GM23338 (cell line): ENCODE data around the gene SUGCT. TPM values are rescaled to one million over a fixed set of nuclear protein-coding genes. Genes with fewer than 3 reads are reported as not detected.

ENCODE experiments used
- ATAC-seq: fragments of 200-7000 bp; cut with Tn5 transposase; 3 replicates; pipeline ENCODE4 v1.9.1; 2020
- DNase-seq: peaks from one replicate; pipeline ENCODE4 v3.0.0-alpha.2; 2015; ENCODE audit warnings: low spot score
- H2AFZ ChIP-seq: fragments of 200-600 bp; sonication (generic); 2 replicates; pipeline ENCODE4 v1.8.0; 2016; ENCODE audit warnings: antibody characterized with exemption, mild to moderate bottlenecking, moderate library complexity
- H3F3A ChIP-seq: fragments of 200-600 bp; sonication (generic); replicated peaks from 2 replicates; pipeline ENCODE4 v1.8.0; 2017; ENCODE audit warnings: antibody characterized with exemption, mixed run types, low read depth
- H3K27ac ChIP-seq: fragments of 200-600 bp; sonication (generic); 2 replicates; pipeline ENCODE4 v1.6.1; 2016; ENCODE audit warnings: low read depth
- H3K27me3 ChIP-seq: fragments of 200-600 bp; sonication (generic); 2 replicates; pipeline ENCODE4 v1.8.0; 2016; ENCODE audit warnings: mild to moderate bottlenecking, mixed run types, moderate library complexity; ENCODE audit not compliant: insufficient read depth
- H3K36me3 ChIP-seq: fragments of 200-600 bp; sonication (generic); 2 replicates; pipeline ENCODE4 v1.8.0; 2016; ENCODE audit warnings: mild to moderate bottlenecking; ENCODE audit not compliant: insufficient read depth
- H3K4me1 ChIP-seq: fragments of 200-600 bp; sonication (generic); 2 replicates; pipeline ENCODE4 v1.8.0; 2016; ENCODE audit warnings: mild to moderate bottlenecking, moderate library complexity; ENCODE audit not compliant: insufficient read depth
- H3K4me2 ChIP-seq: fragments of 200-600 bp; sonication (generic); 2 replicates; pipeline ENCODE4 v1.7.1; 2017; ENCODE audit warnings: mixed run types
- H3K4me3 ChIP-seq: fragments of 200-600 bp; sonication (generic); 2 replicates; pipeline ENCODE4 v1.6.1; 2016; ENCODE audit warnings: mixed run types
- H3K79me2 ChIP-seq: fragments of 200-600 bp; sonication (generic); replicated peaks from 2 replicates; pipeline ENCODE4 v1.8.0; 2017; ENCODE audit warnings: mild to moderate bottlenecking; ENCODE audit not compliant: insufficient read depth
- H3K9me2 ChIP-seq: fragments of 200-600 bp; sonication (generic); 2 replicates; pipeline ENCODE4 v1.8.0; 2017; ENCODE audit not compliant: insufficient read depth
- H4K20me1 ChIP-seq: fragments of 200-600 bp; sonication (generic); replicated peaks from 2 replicates; pipeline ENCODE4 v1.8.0; 2017; ENCODE audit warnings: mild to moderate bottlenecking; ENCODE audit not compliant: insufficient read depth
- H3K27ac Mint-ChIP-seq: 2 replicates; pipeline ENCODE4 v1.8.0; 2020; ENCODE audit warnings: inconsistent platforms, mild to moderate bottlenecking, moderate library complexity, mixed read lengths
- H3K27me3 Mint-ChIP-seq: 3 replicates; pipeline ENCODE4 v1.8.0; 2022; ENCODE audit warnings: low read depth, mild to moderate bottlenecking, moderate library complexity, mixed read lengths, inconsistent platforms; ENCODE audit not compliant: insufficient read depth, poor library complexity
- H3K36me3 Mint-ChIP-seq: 3 replicates; pipeline ENCODE4 v1.8.0; 2021; ENCODE audit warnings: low read depth, mild to moderate bottlenecking, inconsistent platforms, moderate library complexity, mixed read lengths
- H3K4me1 Mint-ChIP-seq: 3 replicates; pipeline ENCODE4 v1.8.0; 2020; ENCODE audit warnings: mild to moderate bottlenecking, inconsistent platforms, mixed read lengths
- H3K4me3 Mint-ChIP-seq: 3 replicates; pipeline ENCODE4 v1.8.0; 2021; ENCODE audit warnings: moderate library complexity, mild to moderate bottlenecking, inconsistent platforms, mixed read lengths
- H3K9me3 Mint-ChIP-seq: 3 replicates; pipeline ENCODE4 v1.8.0; 2020; ENCODE audit warnings: moderate library complexity, mild to moderate bottlenecking, inconsistent platforms, mixed read lengths
- CREB1 ChIP-seq: fragments of 250-450 bp; sonication (Bioruptor Pico); IDR thresholded peaks from 2 replicates; pipeline ENCODE4 v1.5.0; 2020; ENCODE audit warnings: low read depth, mild to moderate bottlenecking, moderate library complexity
- EZH2 ChIP-seq: fragments of 200-600 bp; sonication (generic); IDR thresholded peaks from one replicate; pipeline ENCODE4 v1.8.0; 2017; ENCODE audit warnings: antibody characterized with exemption, mild to moderate bottlenecking, low read depth; ENCODE audit not compliant: unreplicated experiment
- JUNB ChIP-seq: IDR thresholded peaks from one replicate; pipeline ENCODE4 v1.6.1; 2016; ENCODE audit warnings: antibody characterized with exemption; ENCODE audit not compliant: unreplicated experiment
- POLR2AphosphoS5 ChIP-seq: IDR thresholded peaks from 2 replicates; pipeline ENCODE4 v1.6.1; 2016; ENCODE audit warnings: antibody characterized with exemption, low read depth
- STAT1 ChIP-seq: IDR thresholded peaks from one replicate; pipeline ENCODE4 v1.6.1; 2016; ENCODE audit warnings: antibody characterized with exemption; ENCODE audit not compliant: unreplicated experiment
- ZNF331 ChIP-seq: fragments of 250-450 bp; sonication (Bioruptor Pico); IDR thresholded peaks from 2 replicates; pipeline ENCODE4 v1.5.0; 2020; ENCODE audit warnings: low read depth, mild to moderate bottlenecking, moderate library complexity
- polyA plus RNA-seq: library from polyadenylated mRNA; unstranded; fragments of >200 nt; fragmentation: Nextera tagmentation; extraction: Ambion mirVana; gene quantifications from 2 replicates; pipeline ENCODE4 v1.2.1, GENCODE V29; 2016
- total RNA-seq: library from RNA; depleted of rRNA; stranded (reverse); fragments of >200 nt; shearing (Covaris generic); gene quantifications from 2 replicates; pipeline ENCODE4 v1.2.3, GENCODE V29; 2014
- TF ChIP-seq, protein P1 (sequence below): IDR thresholded peaks from one replicate; pipeline ENCODE4 v1.6.1; 2018; ENCODE audit warnings: antibody characterized with exemption; ENCODE audit not compliant: unreplicated experiment

The SUGCT gene
- total and polyA plus RNA-seq, 2 experiments from 2014 or later = 4.2 to 5.6 TPM

- Mint-ChIP-seq H3K27me3 (peaks cover 3% of the 10 kb centered on the region), H3K27ac (no peak overlapping the region), H3K36me3 (no peaks in the 10 kb centered on the region), H3K9me3 (0 out of 3 replicates have a peak, but pooled peaks cover 2% of the 10 kb centered on the region), H3K4me1 (no peaks in the 10 kb centered on the region), H3K4me3 (no peak overlapping the region)
- Histone ChIP-seq H3K9me2 (no peaks in the 10 kb centered on the region), H2AFZ (no peak overlapping the region), H4K20me1 (no peaks in the 10 kb centered on the region), H3K4me3 (no peak overlapping the region), H3K27ac (no peak overlapping the region), H3K4me2 (no peak overlapping the region), H3K4me1 (no peaks in the 10 kb centered on the region), H3K79me2 (no peaks in the 10 kb centered on the region), H3K27me3 (no peaks in the 10 kb centered on the region), H3F3A (no peaks in the 10 kb centered on the region), H3K36me3 (no peaks in the 10 kb centered on the region)
- ATAC-seq = no peak
- DNase-seq = no peak
- TF ChIP-seq STAT1 = no peak
- TF ChIP-seq JUNB = no peak
Measured at GRCh38 chr7:40369641-40370277, 235.0 kb downstream of the SUGCT start.

- Histone ChIP-seq H3K4me2 (no peak overlapping the region), H3K27me3 (no peaks in the 10 kb centered on the region), H2AFZ (no peak overlapping the region), H4K20me1 (no peaks in the 10 kb centered on the region), H3K36me3 (no peaks in the 10 kb centered on the region), H3K79me2 (no peaks in the 10 kb centered on the region), H3F3A (no peaks in the 10 kb centered on the region), H3K27ac (no peak overlapping the region), H3K4me1 (no peaks in the 10 kb centered on the region), H3K9me2 (no peaks in the 10 kb centered on the region), H3K4me3 (no peak overlapping the region)
- no peaks in the 10 kb centered on the region for H3K4me1 Mint-ChIP-seq
- no peak for TF ChIP-seq CREB1 (CRISPR knock-in tag)
- TF ChIP-seq ZNF331 (CRISPR knock-in tag) = no peak
- H3K27me3 Mint-ChIP-seq = no peaks in the 10 kb centered on the region
- DNase-seq (no peak), ATAC-seq (no peak)
- no peak overlapping the region for H3K4me3 Mint-ChIP-seq
- no peak overlapping the region for H3K27ac Mint-ChIP-seq
- 0 out of 3 replicates have a peak, but pooled peaks cover 2% of the 10 kb centered on the region for H3K9me3 Mint-ChIP-seq
- no peaks in the 10 kb centered on the region for H3K36me3 Mint-ChIP-seq
Measured at GRCh38 chr7:40371806-40372440, 237.1 kb downstream of the SUGCT start.

DNA sequence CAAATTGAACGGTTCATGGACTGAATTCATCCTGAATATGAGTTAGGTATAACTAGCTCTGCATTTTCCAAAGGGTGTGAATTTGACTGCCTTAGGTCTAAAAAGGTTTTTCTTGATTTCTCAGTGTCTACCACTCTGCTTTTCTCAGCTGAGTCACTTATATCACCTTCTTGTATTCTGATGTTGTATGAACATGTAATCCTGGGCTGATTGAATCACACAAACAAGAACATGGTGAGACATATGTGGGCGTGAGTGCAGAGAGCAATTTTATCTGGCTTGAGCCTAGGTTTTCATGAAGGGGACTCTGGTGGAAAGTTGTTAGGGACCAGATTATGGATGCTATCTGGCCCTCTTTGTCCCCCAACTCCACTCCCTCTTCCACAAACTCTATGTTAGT lies 239.8 kb downstream of the SUGCT start:
- H3K4me1 Mint-ChIP-seq = no peaks in the 10 kb centered on the region
- H3K4me1 ChIP-seq = no peaks in the 10 kb centered on the region
- H2AFZ ChIP-seq = no peak overlapping the region
- H3K4me3 Mint-ChIP-seq = no peak overlapping the region
- H3K36me3 Mint-ChIP-seq = peaks cover 3% of the 10 kb centered on the region; the same call in 1 of the 3 replicates
- ATAC-seq (no peak), DNase-seq (no peak)
- no peaks in the 10 kb centered on the region for H3K27me3 Mint-ChIP-seq
- no peak overlapping the region for H3K4me2 ChIP-seq
- no peaks in the 10 kb centered on the region for H3K27me3 ChIP-seq
- H3K79me2 ChIP-seq = no peaks in the 10 kb centered on the region
- no peaks in the 10 kb centered on the region for H4K20me1 ChIP-seq
- H3K9me3 Mint-ChIP-seq = peaks cover 4% of the 10 kb centered on the region; the same call in 2 of the 3 replicates
- H3K9me2 ChIP-seq = no peaks in the 10 kb centered on the region
- no peaks in the 10 kb centered on the region for H3K36me3 ChIP-seq
- no peaks in the 10 kb centered on the region for H3F3A ChIP-seq
- no peak overlapping the region for H3K27ac ChIP-seq
- no peak overlapping the region for H3K4me3 ChIP-seq
- H3K27ac Mint-ChIP-seq = no peak overlapping the region
- TF ChIP-seq EZH2 (no peak), POLR2AphosphoS5 (no peak)
- TF ChIP-seq, protein P1, sequence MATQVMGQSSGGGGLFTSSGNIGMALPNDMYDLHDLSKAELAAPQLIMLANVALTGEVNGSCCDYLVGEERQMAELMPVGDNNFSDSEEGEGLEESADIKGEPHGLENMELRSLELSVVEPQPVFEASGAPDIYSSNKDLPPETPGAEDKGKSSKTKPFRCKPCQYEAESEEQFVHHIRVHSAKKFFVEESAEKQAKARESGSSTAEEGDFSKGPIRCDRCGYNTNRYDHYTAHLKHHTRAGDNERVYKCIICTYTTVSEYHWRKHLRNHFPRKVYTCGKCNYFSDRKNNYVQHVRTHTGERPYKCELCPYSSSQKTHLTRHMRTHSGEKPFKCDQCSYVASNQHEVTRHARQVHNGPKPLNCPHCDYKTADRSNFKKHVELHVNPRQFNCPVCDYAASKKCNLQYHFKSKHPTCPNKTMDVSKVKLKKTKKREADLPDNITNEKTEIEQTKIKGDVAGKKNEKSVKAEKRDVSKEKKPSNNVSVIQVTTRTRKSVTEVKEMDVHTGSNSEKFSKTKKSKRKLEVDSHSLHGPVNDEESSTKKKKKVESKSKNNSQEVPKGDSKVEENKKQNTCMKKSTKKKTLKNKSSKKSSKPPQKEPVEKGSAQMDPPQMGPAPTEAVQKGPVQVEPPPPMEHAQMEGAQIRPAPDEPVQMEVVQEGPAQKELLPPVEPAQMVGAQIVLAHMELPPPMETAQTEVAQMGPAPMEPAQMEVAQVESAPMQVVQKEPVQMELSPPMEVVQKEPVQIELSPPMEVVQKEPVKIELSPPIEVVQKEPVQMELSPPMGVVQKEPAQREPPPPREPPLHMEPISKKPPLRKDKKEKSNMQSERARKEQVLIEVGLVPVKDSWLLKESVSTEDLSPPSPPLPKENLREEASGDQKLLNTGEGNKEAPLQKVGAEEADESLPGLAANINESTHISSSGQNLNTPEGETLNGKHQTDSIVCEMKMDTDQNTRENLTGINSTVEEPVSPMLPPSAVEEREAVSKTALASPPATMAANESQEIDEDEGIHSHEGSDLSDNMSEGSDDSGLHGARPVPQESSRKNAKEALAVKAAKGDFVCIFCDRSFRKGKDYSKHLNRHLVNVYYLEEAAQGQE = no peak
